Ammon's horn (tissue), 1 donor: ENCODE results near the gene CDH4.
"Not testable (repeated sequence)": the region's sequence is repeated elsewhere in the genome, so short reads cannot be mapped to it uniquely, and the experiment has no call there.

ENCODE experiments used
- DNase-seq: peaks from one replicate; pipeline ENCODE4 v3.0.0-alpha.2; 2016; ENCODE audit warnings: low spot score

The CDH4 gene

DNA sequence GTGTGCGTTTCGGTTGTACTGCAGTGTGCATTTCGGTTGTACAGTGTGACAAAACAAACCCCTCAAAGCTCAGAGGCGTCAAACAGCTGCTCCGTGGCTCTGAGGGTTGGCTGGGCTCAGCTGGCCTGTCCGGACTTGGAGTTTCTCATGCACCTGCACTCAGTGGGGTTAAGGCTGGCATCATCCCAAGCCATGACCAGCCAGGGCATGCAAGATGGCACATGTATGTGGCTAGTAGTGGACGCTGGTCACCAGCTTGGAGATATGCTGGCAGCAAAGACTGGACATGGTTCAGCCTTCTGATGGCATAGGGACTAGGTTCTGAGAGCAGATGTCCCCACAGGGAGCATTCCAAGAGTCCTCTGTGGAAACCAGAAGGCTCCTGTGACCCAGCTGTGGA, 187.2 kb downstream of the CDH4 start:
- no peak for DNase-seq

DNA sequence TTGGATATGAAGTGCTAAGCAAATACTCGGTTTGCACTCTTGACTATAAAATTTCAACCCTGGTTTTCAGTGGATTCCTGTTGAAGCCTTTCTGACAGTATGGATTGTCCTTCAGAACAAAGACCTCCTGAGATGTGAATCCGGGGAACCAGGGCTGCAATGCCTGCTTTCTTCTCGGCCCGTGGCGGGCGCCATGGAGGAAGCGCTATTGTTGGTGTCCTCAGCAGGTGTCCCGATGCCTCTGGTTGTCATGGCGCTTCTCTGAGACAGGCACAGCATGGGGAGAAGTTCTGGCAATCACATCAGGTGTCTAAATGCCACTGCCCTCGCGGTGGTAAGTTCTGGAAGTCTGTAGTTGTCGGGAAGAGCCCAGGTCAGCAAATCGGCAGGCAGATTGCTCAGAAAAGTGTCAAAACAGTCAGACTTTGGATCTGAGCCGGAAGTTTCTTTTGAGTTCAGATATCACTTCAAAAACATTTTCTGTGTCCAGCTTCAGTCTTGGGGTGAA, 188.5 kb downstream of the CDH4 start:
- DNase-seq: no peak

- DNase-seq: no peak
Observed at GRCh38 chr20:61441537-61441936, 189.5 kb downstream of the CDH4 start.

DNA sequence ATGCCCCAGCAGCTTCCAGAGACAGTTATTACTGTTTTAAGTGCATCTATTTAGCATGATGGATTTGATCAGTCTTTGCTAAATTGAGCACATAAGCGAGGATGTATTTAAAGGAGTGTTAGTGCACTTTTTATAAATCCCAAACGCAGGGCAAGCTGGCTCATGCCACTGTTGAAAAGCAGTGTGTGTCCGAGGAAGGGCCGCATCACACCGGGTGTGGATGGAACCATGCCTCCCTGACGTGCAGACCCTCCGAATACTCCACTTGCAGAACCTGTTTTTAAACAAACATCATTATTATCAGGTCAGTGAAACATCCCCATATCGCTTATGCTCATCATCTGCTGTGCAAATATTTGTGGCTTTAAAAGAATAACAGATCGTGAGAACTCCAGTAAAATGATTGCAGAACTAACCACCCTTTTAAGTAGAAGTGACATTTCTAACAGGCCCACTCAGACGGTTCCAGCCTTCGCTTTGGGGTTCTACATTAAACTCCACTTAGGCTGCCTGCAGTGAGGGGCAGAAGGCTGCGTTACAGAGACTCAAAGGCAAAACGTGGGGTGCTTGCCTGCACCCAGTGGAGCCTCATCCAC, 190.1 kb downstream of the CDH4 start:
- no peak for DNase-seq

- DNase-seq: no peak
Observed at GRCh38 chr20:61442718-61443117, 190.7 kb downstream of the CDH4 start.

DNA sequence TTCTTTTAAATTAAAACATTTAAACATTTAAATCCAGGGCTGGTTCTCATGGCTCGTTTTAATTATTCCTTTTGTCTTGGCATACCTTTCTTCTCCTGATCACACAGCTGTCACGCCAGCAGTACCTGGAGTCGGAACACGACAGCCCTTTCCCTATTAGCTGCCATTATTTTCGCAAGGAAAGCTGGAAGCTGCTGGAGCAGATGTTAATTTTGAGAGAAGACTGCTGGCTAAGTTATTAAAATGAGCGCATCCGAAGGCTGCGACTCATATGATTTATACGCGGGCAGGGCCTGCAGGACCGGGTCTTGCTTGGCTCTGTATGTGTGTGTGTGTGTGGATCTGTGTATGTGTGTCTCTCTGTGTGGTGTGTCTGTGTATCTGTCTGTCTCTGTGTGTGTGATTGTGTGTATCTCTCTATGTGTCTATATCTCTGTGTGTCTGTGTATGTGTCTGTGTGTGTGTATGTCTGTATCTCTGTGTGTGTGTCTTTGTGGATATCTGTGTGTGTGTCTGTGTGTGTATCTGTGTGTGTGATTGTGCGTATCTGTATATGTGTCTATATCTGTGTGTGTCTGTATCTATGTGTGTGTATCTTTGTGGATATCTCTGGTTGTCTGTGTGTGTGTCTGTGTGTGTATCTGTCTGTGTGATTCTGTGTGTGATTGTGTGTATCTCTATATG, 191.5 kb downstream of the CDH4 start:
- DNase-seq: no peak

GRCh38 chr20:61444637-61445036, 192.6 kb downstream of the CDH4 start:
- DNase-seq: no peak

DNA sequence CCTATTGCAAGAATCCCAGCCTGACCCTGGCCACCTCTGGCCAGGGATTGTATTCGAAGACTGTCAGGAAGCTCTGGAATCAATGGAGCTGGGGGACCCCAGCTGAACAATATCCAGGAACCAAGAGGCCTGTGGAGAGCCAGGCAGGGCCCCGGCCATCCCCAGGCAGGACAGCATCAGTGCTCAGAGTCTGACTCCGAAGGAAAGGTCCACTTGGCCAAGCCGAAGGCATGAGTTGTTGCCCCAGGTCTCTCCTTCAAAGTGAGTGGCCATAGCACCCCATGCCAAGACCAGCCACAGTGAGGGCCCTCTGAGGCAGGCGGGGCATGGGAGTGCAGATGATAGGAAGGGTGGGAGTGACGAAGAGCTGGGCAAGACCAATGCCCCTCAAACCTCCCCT, 193.1 kb downstream of the CDH4 start:
- no peak for DNase-seq

DNA sequence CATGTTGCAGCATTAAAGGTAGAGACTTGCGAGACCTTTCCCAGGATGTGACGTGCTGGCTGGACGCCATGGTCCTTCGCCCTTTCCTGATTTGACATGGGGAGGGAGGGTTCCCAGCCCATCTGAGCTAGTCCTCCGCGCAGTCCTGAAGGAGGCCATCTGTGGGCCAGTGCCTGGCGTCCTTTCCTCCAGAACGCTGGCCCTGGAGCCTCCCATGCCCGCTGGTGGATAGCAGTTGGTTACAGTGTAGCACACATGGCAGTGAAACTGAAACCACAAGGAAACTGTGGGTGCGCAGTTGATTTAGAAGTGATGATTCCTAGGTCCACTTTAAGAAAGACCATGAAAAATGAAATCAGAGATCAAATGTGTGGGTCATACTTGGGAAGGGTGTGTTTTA, 193.7 kb downstream of the CDH4 start:
- DNase-seq: no peak

GRCh38 chr20:61447952-61448351, 195.9 kb downstream of the CDH4 start:
- DNase-seq: no peak

- peak; percentile 61 for DNase-seq
Observed at GRCh38 chr20:61448386-61448785, 196.3 kb downstream of the CDH4 start.

DNA sequence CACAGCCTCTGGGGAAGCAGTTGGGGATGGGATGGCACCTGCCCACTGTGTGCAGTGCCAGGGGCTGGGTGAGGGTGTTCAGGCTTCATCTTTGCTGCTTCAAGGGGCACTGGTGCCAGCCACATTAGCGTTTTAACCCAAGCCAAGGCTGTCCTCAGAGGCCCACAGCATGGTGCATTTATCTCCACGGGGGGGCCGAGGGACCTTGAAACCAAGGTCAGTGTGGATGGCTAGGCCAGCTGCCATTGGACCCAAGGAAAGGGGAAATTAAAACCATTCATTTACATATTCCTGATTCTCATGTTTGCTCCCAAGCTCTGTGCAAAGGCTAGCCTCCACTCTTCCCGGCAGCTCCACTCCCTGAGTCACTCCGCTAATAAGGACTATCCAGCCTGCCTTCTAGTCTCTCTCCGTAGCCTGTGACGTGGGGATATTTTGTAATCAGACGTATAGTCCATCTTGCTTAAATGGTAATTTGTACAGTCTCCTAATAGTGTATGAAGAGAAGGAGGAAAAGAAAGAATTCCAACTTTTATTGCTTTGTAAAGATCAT, 197.1 kb downstream of the CDH4 start:
- no peak for DNase-seq

DNA sequence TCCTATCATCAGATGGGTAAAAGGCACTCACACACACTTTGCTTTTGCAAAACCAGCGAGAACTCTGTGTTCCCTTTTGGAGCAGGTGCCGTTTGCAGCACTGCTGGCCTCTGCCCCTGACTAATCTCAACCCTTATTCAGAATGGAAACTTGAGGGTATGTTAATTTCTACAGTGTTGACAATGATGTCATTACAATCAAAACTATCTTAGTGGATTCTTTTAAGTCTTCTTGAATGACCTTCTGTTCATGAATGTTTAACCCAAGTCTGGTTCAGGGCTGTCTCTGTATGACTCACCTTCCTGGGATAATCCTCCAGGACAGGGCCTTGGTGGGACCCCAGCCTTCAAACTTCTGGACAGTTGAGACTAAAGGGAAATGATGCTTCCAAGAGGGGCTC, 197.9 kb downstream of the CDH4 start:
- DNase-seq: no peak

DNA sequence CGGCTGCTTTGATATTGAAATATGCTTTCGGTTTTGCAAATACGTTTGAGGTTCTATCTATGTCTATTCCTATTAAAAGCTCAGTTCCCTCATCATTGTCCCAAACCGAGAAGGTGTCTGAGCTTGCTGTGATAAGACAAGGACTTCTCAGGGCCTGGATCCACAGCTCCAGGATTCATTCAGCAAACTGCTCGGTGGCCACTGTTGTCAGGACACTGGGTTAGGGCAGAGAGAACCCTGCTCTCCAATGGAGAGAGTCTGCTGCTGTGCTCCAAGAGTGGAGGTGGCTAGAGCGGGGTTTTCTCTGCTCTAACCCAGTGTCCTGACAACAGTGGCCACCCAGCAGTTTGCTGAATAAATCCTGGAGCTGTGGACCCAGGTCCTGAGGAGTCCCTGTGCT, 198.5 kb downstream of the CDH4 start:
- no peak for DNase-seq

DNA sequence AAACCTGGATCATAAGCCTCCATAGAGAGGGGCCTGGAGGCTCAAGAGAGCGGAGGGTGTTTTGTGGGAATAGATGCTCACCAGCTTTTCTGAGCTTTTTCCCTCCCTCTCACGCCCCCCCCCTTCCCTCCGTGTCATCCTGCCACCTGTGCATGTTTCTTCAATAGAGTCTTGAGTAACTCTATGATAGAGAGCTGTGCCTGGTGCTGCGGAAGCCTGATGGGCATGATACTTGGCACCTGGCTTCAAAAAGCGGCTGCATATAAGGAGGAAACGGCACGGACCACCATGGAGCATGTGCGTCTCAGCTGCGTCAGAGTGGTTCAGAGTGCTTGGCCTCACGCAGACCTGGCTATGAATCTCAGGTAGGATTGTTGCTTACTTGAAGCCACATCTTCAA, 198.9 kb downstream of the CDH4 start:
- DNase-seq: no peak

- no peak for DNase-seq
Observed at GRCh38 chr20:61451953-61452352, 199.9 kb downstream of the CDH4 start.

DNA sequence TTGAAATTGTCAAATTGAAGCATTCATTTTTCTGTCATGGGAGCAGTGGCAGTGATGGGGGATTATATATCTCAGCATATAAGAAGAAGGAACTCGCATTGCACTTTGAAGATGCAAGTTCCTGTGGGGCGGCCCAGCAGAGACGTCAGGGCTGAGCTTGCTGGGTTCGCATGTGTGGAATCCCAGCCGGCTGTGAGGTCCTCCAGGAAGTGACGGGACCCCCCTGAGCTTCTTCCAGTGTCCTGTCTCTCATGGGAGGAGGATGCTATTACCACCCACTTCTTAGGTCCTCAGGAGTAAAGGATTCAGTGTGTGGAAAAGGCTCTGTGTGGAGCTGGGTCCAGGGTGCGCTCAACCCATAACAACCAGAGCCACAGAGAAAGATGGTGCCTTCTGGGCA, 201.2 kb downstream of the CDH4 start:
- DNase-seq: no peak

GRCh38 chr20:61453623-61454022, 201.6 kb downstream of the CDH4 start:
- not testable (repeated sequence) for DNase-seq

- no peak for DNase-seq
Observed at GRCh38 chr20:61454053-61454452, 202.0 kb downstream of the CDH4 start.

- no peak for DNase-seq
Observed at GRCh38 chr20:61455508-61456215, 203.6 kb downstream of the CDH4 start.

DNA sequence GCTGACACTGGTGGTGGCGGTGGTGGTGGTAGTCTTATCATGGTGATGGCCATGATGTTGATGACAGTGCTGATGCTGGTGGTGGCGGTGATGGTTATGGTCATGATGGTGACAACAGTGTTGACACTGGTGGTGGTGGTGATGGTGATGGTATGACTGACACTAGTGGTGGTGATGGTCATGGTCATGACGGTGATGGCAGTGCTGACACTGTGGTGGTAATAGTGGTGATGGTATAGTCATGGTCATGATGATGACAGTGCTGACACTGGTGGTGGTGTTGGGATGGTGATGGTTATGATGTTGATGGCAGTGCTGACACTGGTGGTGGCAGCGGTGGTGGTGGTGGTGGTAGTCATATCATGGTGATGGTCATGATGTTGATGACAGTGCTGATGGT, 205.7 kb downstream of the CDH4 start:
- DNase-seq: no peak

DNA sequence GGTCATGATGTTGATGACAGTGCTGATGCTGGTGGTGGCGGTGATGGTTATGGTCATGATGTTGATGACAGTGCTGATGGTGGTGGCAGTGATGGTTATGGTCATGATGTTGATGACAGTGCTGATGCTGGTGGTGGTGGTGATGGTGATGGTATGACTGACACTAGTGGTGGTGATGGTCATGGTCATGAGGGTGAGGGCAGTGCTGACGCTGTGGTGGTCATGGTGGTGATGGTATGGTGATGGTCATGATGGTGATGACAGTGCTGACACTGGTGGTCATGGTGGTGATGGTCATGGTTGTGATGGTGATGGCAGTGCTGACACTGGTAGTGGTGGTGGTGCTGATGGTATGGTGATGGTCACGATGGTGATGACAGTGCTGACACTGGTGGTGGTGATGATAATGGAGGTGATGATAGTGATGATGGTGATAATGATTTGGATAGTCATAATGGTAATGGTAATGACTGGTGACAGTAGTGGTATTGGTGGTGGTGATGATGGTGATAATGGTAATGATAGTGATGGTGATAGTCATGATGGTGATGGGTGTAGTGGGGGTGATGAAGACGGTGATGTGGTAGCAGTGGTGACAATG, 206.2 kb downstream of the CDH4 start:
- no peak for DNase-seq

DNA sequence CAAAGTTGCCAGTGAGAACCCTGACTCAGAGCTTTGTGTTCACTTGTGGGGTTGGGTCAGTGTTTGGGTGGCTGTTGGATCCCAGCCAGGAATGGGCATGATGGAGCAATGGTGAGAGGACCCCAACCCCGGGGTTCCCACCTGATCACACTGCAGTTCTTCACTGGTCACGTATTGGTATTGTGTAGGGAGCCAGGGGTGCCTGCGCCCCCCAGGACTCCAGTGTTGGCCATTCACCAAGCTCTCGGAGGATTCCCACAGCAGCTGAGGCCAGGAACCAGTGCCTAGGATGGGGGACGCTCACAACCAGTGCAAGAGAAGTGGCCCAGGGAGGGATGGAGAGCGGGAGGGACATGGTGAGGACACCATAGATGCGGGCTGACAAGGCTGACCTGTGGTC, 207.2 kb downstream of the CDH4 start:
- no peak for DNase-seq
